Activated T-helper 1 cell treated with anti-CD3 and anti-CD28 coated beads, Interleukin-2, amount 50 U/mL, for 16 hours (primary cell): ENCODE measurements around the gene COPZ1.
A peak's percentile ranks its signal among the peaks of the same experiment; 100 is the strongest.

ENCODE experiments used
- DNase-seq, 2 donors: peaks; one replicate each; pipeline ENCODE4 v3.0.0-alpha.2; 2020; ENCODE audit warnings: low read depth in 1 of 2, low spot score in 1 of 2

COPZ1 gene

DNA sequence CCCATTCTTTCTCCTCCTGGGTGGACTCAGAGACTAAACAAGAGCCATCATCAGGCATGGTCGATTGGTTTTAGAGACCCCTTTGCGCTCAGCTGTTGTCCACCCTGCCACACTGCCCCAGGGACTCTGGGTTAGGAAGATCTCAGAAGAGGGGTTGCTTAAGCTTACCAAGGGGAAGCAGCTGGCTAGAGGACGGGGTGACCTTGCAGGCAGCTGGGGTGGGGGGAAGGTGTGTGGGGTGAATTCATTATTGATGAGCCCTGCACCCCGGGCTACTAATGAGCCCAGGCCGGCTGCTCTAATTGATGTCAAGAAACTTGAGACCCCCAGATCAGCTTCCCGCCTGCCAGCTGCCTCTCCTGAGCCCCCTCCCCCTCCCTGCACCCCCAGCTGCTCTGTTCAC, 68.3 kb downstream of the COPZ1 start:
- no peak for DNase-seq

DNA sequence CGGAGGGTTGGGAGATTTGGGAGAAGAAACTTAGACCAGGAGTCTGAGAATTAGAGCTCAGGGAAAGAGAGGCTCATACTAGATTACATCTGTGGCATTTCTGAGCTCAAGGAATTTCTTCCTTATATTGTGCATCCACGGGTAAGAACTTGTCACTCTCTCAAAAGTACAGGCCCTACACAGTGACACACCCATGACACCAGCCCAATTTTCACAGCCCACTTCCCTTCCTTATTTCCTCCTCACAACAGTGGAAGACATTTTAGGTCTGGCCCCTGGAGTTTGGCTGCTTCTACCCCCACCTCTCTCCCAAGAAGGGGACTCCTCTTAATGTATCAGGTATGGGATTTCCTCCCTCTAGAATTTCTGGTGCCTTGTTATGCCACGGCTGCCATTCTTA, 68.8 kb downstream of the COPZ1 start:
- DNase-seq, result no peak

GRCh38 chr12:54394281-54394719, 69.4 kb downstream of the COPZ1 start:
- no peak for DNase-seq

DNA sequence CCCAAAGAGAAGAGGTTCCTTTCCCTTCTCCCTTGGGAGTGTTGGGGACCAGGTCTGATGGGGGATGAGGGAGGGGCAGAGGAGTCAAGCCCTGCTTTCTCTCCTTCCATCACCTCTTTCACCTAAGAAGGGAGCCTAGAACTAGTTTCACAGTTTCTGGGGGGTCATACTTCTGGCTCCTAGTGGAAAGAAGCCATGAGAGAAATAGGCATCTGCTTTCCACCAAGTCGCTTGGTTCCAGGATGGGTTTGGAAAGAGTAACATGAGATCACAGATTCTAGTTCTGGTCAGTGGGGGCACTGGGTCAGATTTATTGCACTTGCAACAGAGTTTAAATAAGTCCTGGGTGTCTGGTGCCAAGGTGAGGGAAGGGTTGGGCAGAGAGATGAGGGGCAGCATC, 70.1 kb downstream of the COPZ1 start:
- no peak for DNase-seq

DNA sequence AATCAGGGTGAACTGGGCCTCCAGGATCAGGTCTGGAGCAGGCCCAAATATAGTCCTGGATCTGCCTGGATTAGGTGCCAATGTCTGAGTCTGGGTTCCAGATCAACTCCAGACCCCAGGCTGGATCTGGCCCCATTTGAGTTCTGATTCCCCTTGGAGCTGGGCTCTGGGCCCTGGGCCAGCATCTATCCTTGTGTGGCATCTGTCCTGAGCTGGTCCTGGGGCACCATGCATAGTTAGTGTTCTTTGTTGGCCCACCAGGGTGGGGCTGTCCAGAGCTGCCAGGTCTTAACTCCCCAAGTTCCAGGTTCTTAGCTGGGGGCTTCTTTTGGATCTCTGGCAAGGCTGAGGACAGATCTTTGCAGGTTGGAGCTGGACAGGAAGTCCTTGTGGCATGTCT, 70.6 kb downstream of the COPZ1 start:
- DNase-seq, result no peak

DNA sequence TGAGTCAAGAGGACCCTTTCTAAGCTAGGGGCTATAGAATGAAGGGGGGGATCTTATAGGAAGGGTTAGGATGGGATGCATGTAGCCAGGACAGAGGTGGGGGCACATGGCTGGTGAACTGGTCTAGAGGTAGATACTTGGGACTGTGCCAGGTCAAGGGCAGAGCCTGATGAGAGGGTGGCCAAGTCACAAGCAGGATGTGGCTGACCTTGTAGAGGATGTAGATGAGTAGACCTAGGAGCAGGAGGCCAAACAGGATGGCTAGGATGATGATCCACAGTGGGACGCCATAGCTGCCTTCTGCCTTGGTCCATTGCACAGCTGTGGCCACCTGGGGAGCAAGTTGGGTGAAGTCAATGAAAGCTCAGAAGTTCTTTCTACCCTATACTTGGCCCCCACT, 72.2 kb downstream of the COPZ1 start:
- no peak for DNase-seq

DNA sequence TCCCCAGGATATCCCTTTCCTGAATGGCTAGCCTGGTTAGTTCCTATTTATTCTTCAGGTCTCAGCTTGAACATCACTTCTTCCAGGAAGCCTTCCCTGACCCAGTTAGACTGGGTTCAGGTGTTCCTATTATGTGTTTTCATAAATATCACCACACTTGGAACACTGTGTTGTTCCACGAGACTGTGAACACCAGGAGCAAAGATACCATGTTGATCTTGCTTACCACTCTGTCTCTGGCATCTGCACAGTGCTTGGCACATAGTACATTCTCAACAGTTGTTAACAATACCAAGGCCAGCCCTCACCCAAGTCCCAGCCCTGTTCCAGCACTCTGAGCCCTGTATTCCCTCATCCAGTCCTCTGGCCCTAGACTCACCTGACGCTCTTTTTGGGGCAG, 73.3 kb downstream of the COPZ1 start:
- DNase-seq, result no peak

- DNase-seq, result peak; percentile 77 to 85
These were observed 74.3 kb downstream of the COPZ1 start for GRCh38 chr12:54398995-54399793.

DNA sequence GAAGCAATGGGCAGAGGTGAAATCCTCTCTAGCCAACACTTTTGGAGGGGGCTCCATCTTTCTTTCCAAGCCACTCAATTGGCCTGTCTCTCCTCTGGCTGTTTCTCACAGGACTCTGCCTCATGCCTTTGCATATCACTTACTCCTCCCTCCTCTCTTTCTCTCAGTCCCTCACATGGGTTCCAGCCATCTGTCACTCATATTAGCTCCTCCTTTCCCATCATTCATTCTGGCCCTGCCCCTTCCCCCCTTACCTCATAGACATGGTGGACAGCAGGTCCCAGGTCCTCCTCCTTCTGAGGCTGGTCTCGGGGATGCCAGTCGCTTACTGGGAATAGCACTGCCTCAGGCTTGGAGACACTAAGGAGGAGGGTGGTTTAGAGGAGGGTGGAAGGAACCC, 76.2 kb downstream of the COPZ1 start:
- no peak for DNase-seq
